Fibroblast of skin of back (primary cell): ENCODE data around the gene GAL3ST1. TPM values are rescaled to one million over a fixed set of nuclear protein-coding genes. Genes with fewer than 3 reads are reported as not detected.
"Not testable (repeated sequence)": the region's sequence is repeated elsewhere in the genome, so short reads cannot be mapped to it uniquely, and the experiment has no call there.

ENCODE experiments used
- DNase-seq: peaks from one replicate; pipeline ENCODE4 v3.0.0-alpha.2; 2013
- polyA plus RNA-seq, 2 experiments: library from polyadenylated mRNA; unstranded; fragments of 120-200 nt; gene quantifications; one replicate each; pipeline ENCODE4 v1.2.1, GENCODE V29; 2013; ENCODE audit not compliant: insufficient read length in 2 of 2

The GAL3ST1 gene
- polyA plus RNA-seq (2013, experiment 1 of 2; ENCODE audit: insufficient read length) = not detected
- not detected for polyA plus RNA-seq (2013, experiment 2 of 2; ENCODE audit: insufficient read length)

GRCh38 chr22:30574095-30574981, at the start of gene GAL3ST1:
Gene GAL3ST1 (minus strand): TSS chr22:30574665. CDS start chr22:30557392, 17,273 bp downstream.
- DNase-seq = no peak

GRCh38 chr22:30619909-30620308, 45.4 kb upstream of the GAL3ST1 start:
- not testable (repeated sequence) for DNase-seq

GRCh38 chr22:30617819-30618218, 43.4 kb upstream of the GAL3ST1 start:
- no peak for DNase-seq

GRCh38 chr22:30615543-30615954, 41.1 kb upstream of the GAL3ST1 start:
- no peak for DNase-seq

GRCh38 chr22:30614879-30615278, 40.4 kb upstream of the GAL3ST1 start:
- DNase-seq = no peak

- DNase-seq = no peak
Observed at GRCh38 chr22:30614268-30614667, 39.8 kb upstream of the GAL3ST1 start.

- DNase-seq = no peak
Observed at GRCh38 chr22:30612789-30613188, 38.3 kb upstream of the GAL3ST1 start.

- no peak for DNase-seq
Observed at GRCh38 chr22:30611197-30611596, 36.7 kb upstream of the GAL3ST1 start.

GRCh38 chr22:30610299-30610698, 35.8 kb upstream of the GAL3ST1 start:
- no peak for DNase-seq

GRCh38 chr22:30609260-30610185, 35.1 kb upstream of the GAL3ST1 start:
- DNase-seq = peak; percentile 80

- DNase-seq = no peak
Observed at GRCh38 chr22:30607939-30608338, 33.5 kb upstream of the GAL3ST1 start.

- DNase-seq = no peak
Observed at GRCh38 chr22:30607300-30607930, 33.0 kb upstream of the GAL3ST1 start.

- peak; percentile 79 for DNase-seq
Observed at GRCh38 chr22:30606455-30607299, 32.2 kb upstream of the GAL3ST1 start, which contains the start of gene TCN2. Gene TCN2 (plus strand): TSS chr22:30607174. CDS start chr22:30607332, 158 bp downstream.

GRCh38 chr22:30605449-30606110, 31.1 kb upstream of the GAL3ST1 start:
- DNase-seq = peak; percentile 27

GRCh38 chr22:30604723-30605122, 30.3 kb upstream of the GAL3ST1 start:
- DNase-seq = no peak

- DNase-seq = no peak
Observed at GRCh38 chr22:30603801-30604200, 29.3 kb upstream of the GAL3ST1 start.

- peak; percentile 22 for DNase-seq
Observed at GRCh38 chr22:30602049-30602448, 27.6 kb upstream of the GAL3ST1 start.

- DNase-seq = no peak
Observed at GRCh38 chr22:30601464-30601863, 27.0 kb upstream of the GAL3ST1 start.

- no peak for DNase-seq
Observed at GRCh38 chr22:30600921-30601320, 26.5 kb upstream of the GAL3ST1 start.

- DNase-seq = no peak
Observed at GRCh38 chr22:30598986-30599385, 24.5 kb upstream of the GAL3ST1 start.

- no peak for DNase-seq
Observed at GRCh38 chr22:30596886-30597285, 22.4 kb upstream of the GAL3ST1 start.
